SU-DHL-6 (cell line): ENCODE results near the gene LCP1.

Source experiments
- EZH2phosphoT487 ChIP-seq: fragments of 200-600 bp; sonication (generic), shearing (Covaris generic); conservative IDR thresholded peaks from 2 replicates; pipeline ENCODE4 v1.6.1; 2018; ENCODE audit warnings: mild to moderate bottlenecking, antibody characterized with exemption, low read length, moderate library complexity, mixed read lengths
- TF ChIP-seq, protein P1 (sequence below): fragments of 200-600 bp; sonication (generic); IDR thresholded peaks from one replicate; pipeline ENCODE4 v1.5.1; 2017; ENCODE audit warnings: antibody characterized with exemption, mild to moderate bottlenecking, low read length, moderate library complexity; ENCODE audit not compliant: insufficient read depth, poor library complexity, severe bottlenecking

DNA sequence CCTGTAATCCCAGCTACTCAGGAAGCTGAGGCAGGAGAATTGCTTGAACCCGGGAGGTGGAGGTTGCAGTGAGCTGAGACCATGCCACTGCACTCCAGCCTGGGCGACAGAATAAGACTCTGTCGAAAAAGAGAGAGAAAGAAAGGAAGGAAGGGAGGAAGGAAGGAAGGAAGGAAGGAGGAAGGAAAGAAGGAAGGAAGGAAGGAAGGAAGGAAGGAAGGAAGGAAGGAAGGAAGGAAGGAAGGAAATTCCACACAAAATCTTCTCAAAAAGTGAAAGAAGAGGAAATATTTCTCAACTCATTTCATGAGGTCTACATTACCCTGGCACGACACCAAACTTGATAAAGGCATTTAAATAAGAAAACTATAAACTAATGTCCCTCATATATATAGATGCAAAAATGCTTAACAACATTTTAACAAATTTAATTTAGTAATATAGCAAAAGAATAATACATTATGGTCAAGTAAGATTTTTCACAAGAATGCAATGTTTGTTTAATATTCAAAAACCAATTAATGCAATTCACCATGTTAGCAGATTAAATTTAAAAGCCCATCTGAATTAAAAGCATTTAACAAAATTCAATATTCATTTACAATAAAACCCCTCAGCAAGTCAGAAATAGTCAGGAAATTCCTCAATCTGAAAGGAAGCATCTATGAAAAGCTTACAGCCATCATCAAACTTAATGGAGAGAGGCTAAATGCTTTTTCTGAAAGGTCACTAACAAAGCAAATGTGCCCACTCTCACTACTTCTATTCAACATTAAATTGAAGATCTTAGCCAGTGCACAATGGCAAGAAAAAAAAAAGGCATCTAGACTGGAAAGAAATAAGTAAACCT lies 65.1 kb downstream of the LCP1 start:
- TF ChIP-seq, protein P1, sequence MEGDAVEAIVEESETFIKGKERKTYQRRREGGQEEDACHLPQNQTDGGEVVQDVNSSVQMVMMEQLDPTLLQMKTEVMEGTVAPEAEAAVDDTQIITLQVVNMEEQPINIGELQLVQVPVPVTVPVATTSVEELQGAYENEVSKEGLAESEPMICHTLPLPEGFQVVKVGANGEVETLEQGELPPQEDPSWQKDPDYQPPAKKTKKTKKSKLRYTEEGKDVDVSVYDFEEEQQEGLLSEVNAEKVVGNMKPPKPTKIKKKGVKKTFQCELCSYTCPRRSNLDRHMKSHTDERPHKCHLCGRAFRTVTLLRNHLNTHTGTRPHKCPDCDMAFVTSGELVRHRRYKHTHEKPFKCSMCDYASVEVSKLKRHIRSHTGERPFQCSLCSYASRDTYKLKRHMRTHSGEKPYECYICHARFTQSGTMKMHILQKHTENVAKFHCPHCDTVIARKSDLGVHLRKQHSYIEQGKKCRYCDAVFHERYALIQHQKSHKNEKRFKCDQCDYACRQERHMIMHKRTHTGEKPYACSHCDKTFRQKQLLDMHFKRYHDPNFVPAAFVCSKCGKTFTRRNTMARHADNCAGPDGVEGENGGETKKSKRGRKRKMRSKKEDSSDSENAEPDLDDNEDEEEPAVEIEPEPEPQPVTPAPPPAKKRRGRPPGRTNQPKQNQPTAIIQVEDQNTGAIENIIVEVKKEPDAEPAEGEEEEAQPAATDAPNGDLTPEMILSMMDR = no peak
- TF ChIP-seq EZH2phosphoT487 = no peak
